Left renal pelvis (tissue), 4 donors: ENCODE results near the gene SSR4. TPM values are rescaled to one million over a fixed set of nuclear protein-coding genes. Genes with fewer than 3 reads are reported as not detected.

Experiments used
- DNase-seq, 4 donors: peaks; one replicate each; pipeline ENCODE4 v3.0.0-alpha.2; 2013; ENCODE audit warnings: low read depth in 4 of 4, low spot score in 3 of 4
- polyA plus RNA-seq, 4 donors: library from polyadenylated mRNA; unstranded; fragments of 120-200 nt; gene quantifications; one replicate each; pipeline ENCODE4 v1.2.1, GENCODE V29; 2013; ENCODE audit not compliant: insufficient read length in 4 of 4

Gene SSR4
- polyA plus RNA-seq, 4 donors, result 133 to 167 (median 150) TPM

GRCh38 chrX:153828308-153828707, 33.8 kb downstream of the SSR4 start:
- no peak for DNase-seq

- no peak for DNase-seq
Measured at GRCh38 chrX:153828723-153829548, 34.5 kb downstream of the SSR4 start.

GRCh38 chrX:153829549-153829798, 35.0 kb downstream of the SSR4 start:
- DNase-seq, result no peak

GRCh38 chrX:153829799-153830639, 35.6 kb downstream of the SSR4 start, which contains the start of gene PDZD4:
TSS of gene PDZD4 (minus strand) at chrX:153830544. CDS start at chrX:153830298, 246 bp downstream.
- no peak for DNase-seq

GRCh38 chrX:153830640-153831428, 36.4 kb downstream of the SSR4 start:
- DNase-seq, result no peak

- DNase-seq, result no peak
Measured at GRCh38 chrX:153831429-153832150, 37.1 kb downstream of the SSR4 start.

- no peak for DNase-seq
Measured at GRCh38 chrX:153832728-153833127, 38.3 kb downstream of the SSR4 start.

- DNase-seq, result no peak
Measured at GRCh38 chrX:153836921-153837320, 42.5 kb downstream of the SSR4 start.

- DNase-seq, result no peak
Measured at GRCh38 chrX:153844509-153845082, 50.1 kb downstream of the SSR4 start.

- no peak for DNase-seq
Measured at GRCh38 chrX:153845195-153845594, 50.7 kb downstream of the SSR4 start.

GRCh38 chrX:153845842-153846241, 51.4 kb downstream of the SSR4 start:
- DNase-seq, result no peak

Other genes starting within 250 kb of the SSR4 start
- 10 to 100 TPM; 13.5 to 20.7 (median 17.9) TPM for gene CCNQ, start 195.5 kb upstream of the SSR4 start, polyA plus RNA-seq
- 10 to 100 TPM in 3 of 4 donors, 1 to 10 TPM in 1; 2.7 to 52.1 (median 44.9) TPM for gene DUSP9, start 147.5 kb upstream of the SSR4 start, polyA plus RNA-seq
- 10 to 100 TPM in 1 of 4 donors, 1 to 10 TPM in 3; 1.7 to 10.1 (median 7.8) TPM for gene PNCK, start 120.9 kb upstream of the SSR4 start, polyA plus RNA-seq
- 10 to 100 TPM; 16.8 to 64.5 (median 46.2) TPM for gene SLC6A8, start 106.7 kb upstream of the SSR4 start, polyA plus RNA-seq
- gene BCAP31, start 70.3 kb upstream of the SSR4 start, polyA plus RNA-seq, result 100 to 1,000 TPM; 100 to 199 (median 181) TPM
- gene ABCD1, start 69.8 kb upstream of the SSR4 start, polyA plus RNA-seq, result 1 to 10 TPM; 7.0 to 9.6 (median 8.0) TPM
- 1 to 10 TPM in 3 of 4 donors, under 1 TPM in 1; 0.76 to 2.1 (median 1.5) TPM for gene PLXNB3, start 30.4 kb upstream of the SSR4 start, polyA plus RNA-seq
- gene SRPK3, start 13.6 kb upstream of the SSR4 start, polyA plus RNA-seq, result 1 to 10 TPM in 3 of 4 donors, under 1 TPM in 1; 0.65 to 6.7 (median 1.9) TPM
- gene IDH3G, start 293 bp upstream of the SSR4 start, polyA plus RNA-seq, result 10 to 100 TPM; 59.4 to 95.2 (median 71.3) TPM
- gene PDZD4, start 35.9 kb downstream of the SSR4 start, polyA plus RNA-seq, result 10 to 100 TPM in 2 of 4 donors, 1 to 10 TPM in 2; 6.9 to 13.7 (median 9.6) TPM
- gene L1CAM, start 91.5 kb downstream of the SSR4 start, polyA plus RNA-seq, result 10 to 100 TPM in 3 of 4 donors, 1 to 10 TPM in 1; 1.9 to 67.6 (median 44.6) TPM
- 1 to 10 TPM in 3 of 4 donors, under 1 TPM in 1; 0.15 to 6.1 (median 1.9) TPM for gene AVPR2, start 110.0 kb downstream of the SSR4 start, polyA plus RNA-seq
- gene ARHGAP4, start 131.6 kb downstream of the SSR4 start, polyA plus RNA-seq, result 10 to 100 TPM; 16.5 to 52.7 (median 23.7) TPM
- gene NAA10, start 140.4 kb downstream of the SSR4 start, polyA plus RNA-seq, result 10 to 100 TPM; 46.8 to 83.0 (median 58.6) TPM
- 10 to 100 TPM in 3 of 4 donors, 1 to 10 TPM in 1; 5.4 to 22.3 (median 14.5) TPM for gene RENBP, start 150.0 kb downstream of the SSR4 start, polyA plus RNA-seq
- 10 to 100 TPM; 38.1 to 49.9 (median 42.2) TPM for gene HCFC1, start 177.2 kb downstream of the SSR4 start, polyA plus RNA-seq
- gene TMEM187, start 178.1 kb downstream of the SSR4 start, polyA plus RNA-seq, result 1 to 10 TPM; 4.4 to 9.1 (median 5.2) TPM
- 10 to 100 TPM; 34.7 to 67.0 (median 44.6) TPM for gene IRAK1, start 225.2 kb downstream of the SSR4 start, polyA plus RNA-seq